ENCODE measurements around the gene FUBP1.
"Not testable (repeated sequence)": the region's sequence is repeated elsewhere in the genome, so short reads cannot be mapped to it uniquely, and the experiment has no call there.

FUBP1 gene

GRCh38 chr1:77940921-77941570, 37.8 kb downstream of the FUBP1 start:
- TF ChIP-seq, protein P1, sequence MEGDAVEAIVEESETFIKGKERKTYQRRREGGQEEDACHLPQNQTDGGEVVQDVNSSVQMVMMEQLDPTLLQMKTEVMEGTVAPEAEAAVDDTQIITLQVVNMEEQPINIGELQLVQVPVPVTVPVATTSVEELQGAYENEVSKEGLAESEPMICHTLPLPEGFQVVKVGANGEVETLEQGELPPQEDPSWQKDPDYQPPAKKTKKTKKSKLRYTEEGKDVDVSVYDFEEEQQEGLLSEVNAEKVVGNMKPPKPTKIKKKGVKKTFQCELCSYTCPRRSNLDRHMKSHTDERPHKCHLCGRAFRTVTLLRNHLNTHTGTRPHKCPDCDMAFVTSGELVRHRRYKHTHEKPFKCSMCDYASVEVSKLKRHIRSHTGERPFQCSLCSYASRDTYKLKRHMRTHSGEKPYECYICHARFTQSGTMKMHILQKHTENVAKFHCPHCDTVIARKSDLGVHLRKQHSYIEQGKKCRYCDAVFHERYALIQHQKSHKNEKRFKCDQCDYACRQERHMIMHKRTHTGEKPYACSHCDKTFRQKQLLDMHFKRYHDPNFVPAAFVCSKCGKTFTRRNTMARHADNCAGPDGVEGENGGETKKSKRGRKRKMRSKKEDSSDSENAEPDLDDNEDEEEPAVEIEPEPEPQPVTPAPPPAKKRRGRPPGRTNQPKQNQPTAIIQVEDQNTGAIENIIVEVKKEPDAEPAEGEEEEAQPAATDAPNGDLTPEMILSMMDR (conservative IDR thresholded peaks at IDR 0.05): no peak
- H3K27ac ChIP-seq: no peak overlapping the region

- no peak overlapping the region for H3K27ac ChIP-seq
- TF ChIP-seq, protein P1 (conservative IDR thresholded peaks at IDR 0.05): no peak
These were observed 40.2 kb downstream of the FUBP1 start for GRCh38 chr1:77938651-77939050.

- H3K27ac ChIP-seq: no peak overlapping the region
- TF ChIP-seq, protein P1 (conservative IDR thresholded peaks at IDR 0.05): no peak
These were observed 49.1 kb downstream of the FUBP1 start for GRCh38 chr1:77929806-77930205.

DNA sequence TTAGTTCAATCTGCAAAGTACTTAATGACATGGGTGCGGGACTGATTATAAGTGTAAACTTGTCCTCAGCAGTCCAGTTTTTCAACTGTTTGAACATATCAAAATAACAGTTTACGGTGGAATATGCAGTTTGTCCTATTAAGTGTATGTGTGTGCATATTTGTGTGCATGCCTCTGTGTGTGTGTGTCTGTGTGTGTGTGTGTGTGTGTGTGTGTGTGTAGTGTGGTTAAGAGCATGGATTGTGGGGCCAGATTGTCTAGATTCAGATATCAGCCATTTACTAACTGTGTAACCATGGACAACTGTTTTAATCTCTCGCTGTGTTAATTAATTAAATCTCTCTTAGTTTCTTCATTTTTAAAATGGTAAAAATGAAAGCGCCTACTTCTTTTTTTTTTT, 51.5 kb downstream of the FUBP1 start:
- no peak overlapping the region for H3K27ac ChIP-seq
- TF ChIP-seq, protein P1 (conservative IDR thresholded peaks at IDR 0.05): no peak

DNA sequence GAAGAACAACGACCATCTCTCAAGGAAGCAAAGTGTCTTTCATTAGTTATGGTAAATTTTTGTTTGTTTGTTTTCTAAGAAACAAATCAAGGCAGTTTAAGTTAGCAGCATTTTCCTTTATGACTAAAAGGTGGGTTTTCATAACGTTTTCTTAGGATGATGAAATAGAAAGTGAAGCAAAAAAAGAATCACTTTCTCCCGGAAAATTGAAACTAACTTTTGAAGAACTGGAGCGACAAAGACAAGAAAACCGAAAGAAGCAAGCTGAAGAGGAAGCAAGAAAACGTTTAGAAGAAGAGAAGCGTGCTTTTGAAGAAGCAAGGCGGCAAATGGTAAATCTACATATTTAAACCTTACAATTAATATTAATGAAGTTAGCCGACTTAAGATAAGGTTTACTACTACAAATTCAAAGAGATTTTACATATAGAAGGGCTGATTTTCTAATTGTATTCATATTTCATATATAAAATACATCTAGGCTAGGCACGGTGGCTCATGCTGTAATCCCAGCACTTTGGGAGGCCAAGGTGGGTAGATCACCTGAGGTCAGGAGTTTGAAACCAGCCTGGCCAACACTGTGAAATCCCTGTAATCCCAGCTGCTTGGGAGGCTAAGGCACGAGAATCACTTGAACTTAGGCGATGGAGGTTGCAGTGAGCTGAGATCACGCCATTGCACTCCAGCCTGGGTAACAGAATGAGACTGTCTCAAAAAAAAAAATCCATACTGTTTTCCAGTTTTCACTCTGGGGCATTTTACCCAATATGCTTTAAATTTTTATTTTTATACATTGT, 52.1 kb downstream of the FUBP1 start:
- no peak overlapping the region for H3K27ac ChIP-seq
- TF ChIP-seq, protein P1 (conservative IDR thresholded peaks at IDR 0.05): no peak

- TF ChIP-seq, protein P1 (conservative IDR thresholded peaks at IDR 0.05): no peak
- H3K27ac ChIP-seq: no peak overlapping the region
These were observed 52.9 kb downstream of the FUBP1 start for GRCh38 chr1:77925956-77926355.

- TF ChIP-seq, protein P1 (conservative IDR thresholded peaks at IDR 0.05): no peak
- no peak overlapping the region for H3K27ac ChIP-seq
These were observed 53.4 kb downstream of the FUBP1 start for GRCh38 chr1:77925518-77925917.

- H3K27ac ChIP-seq: not testable (repeated sequence)
These were observed 60.0 kb downstream of the FUBP1 start for GRCh38 chr1:77918918-77919317.
